Upper lobe of left lung (tissue), 4 donors: ENCODE measurements around the gene LLGL1.

Experiments
- EP300 ChIP-seq, 4 donors: sonication (generic); formaldehyde crosslinking; IDR thresholded peaks; one replicate each; pipeline ENCODE4 v1.5.1; 2017; ENCODE audit warnings: antibody characterized with exemption in 4 of 4, control low read depth in 2 of 4
- POLR2A ChIP-seq, 4 donors: fragments of 450-650 bp; IDR thresholded peaks; one replicate each; pipeline ENCODE4 v1.5.1; 2016 to 2017; ENCODE audit warnings: antibody characterized with exemption in 4 of 4, mild to moderate bottlenecking in 2 of 4
- POLR2AphosphoS5 ChIP-seq, 2 donors: sonication (generic); formaldehyde crosslinking; IDR thresholded peaks; one replicate each; pipeline ENCODE4 v1.5.1; 2017; ENCODE audit warnings: antibody characterized with exemption in 2 of 2
- TF ChIP-seq, protein P1 (sequence below), 6 experiments: fragments of 450-650 bp in 4 of 6; fragments of 200-600 bp in 2 of 6; sonication (generic) in 2 of 6; IDR thresholded peaks; one replicate each; pipeline ENCODE4 v1.5.1; 2016 to 2019; ENCODE audit warnings: antibody characterized with exemption in 6 of 6

DNA sequence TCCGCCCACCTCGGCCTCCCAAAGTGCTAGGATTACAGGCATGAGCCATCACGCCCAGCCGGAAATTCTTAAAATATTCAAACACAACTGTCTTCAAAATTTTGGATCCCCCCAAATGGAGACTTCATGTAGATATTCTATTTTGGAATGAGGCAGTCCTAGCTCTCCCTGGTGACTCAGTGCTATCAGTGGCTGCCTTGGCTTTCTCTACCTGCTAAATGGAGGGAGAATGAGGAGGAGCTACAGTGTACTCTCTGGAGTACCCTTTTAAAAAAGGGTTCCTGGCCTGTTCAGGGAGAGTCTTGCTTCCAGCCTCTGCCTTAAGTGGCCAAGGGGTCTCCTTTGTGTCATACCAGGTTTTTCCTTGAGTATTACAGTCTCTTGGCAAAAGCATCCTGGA lies 31.0 kb upstream of the LLGL1 start:
- TF ChIP-seq, protein P1, sequence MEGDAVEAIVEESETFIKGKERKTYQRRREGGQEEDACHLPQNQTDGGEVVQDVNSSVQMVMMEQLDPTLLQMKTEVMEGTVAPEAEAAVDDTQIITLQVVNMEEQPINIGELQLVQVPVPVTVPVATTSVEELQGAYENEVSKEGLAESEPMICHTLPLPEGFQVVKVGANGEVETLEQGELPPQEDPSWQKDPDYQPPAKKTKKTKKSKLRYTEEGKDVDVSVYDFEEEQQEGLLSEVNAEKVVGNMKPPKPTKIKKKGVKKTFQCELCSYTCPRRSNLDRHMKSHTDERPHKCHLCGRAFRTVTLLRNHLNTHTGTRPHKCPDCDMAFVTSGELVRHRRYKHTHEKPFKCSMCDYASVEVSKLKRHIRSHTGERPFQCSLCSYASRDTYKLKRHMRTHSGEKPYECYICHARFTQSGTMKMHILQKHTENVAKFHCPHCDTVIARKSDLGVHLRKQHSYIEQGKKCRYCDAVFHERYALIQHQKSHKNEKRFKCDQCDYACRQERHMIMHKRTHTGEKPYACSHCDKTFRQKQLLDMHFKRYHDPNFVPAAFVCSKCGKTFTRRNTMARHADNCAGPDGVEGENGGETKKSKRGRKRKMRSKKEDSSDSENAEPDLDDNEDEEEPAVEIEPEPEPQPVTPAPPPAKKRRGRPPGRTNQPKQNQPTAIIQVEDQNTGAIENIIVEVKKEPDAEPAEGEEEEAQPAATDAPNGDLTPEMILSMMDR (IDR thresholded peaks at IDR 0.05), result no peak
- TF ChIP-seq POLR2A (IDR thresholded peaks at IDR 0.05) (no peak), POLR2AphosphoS5 (IDR thresholded peaks at IDR 0.05) (no peak), EP300 (IDR thresholded peaks at IDR 0.05) (no peak)
